ENCODE measurements around the gene CTNNA2.

DNA sequence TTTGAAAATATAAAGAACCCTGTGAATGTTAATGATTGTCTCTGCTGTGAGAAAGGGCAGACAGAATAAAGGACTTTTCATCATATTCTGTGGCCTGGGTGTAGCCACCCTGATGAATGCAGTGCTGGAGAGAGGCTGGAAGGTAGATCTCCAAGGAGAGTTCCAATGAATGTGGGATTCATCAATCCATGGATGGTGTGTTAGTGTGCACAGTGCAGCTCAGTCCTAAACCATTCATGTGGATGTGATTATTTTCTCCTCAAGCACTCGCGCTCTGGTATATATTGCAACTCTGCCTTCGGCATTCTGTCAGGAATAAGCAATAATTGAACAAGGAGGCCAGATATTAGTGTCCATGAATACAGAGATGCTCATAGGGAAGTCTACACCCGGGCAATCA lies 744.6 kb downstream of the CTNNA2 start:
- TF ChIP-seq EP300 (IDR thresholded peaks at IDR 0.05; ENCODE audit: borderline replicate concordance in 1 of 2, low read depth in 1 of 2, low read length in 1 of 2): no peak
- TF ChIP-seq GATA2 (CRISPR knock-in tag; IDR thresholded peaks at IDR 0.05): no peak
- no peak for TF ChIP-seq TAF1 (IDR thresholded peaks at IDR 0.05; ENCODE audit: borderline replicate concordance, low read depth, low read length)
- no peak for TF ChIP-seq REST (IDR thresholded peaks at IDR 0.05; ENCODE audit: low read depth, low read length)
- TF ChIP-seq, protein P1, sequence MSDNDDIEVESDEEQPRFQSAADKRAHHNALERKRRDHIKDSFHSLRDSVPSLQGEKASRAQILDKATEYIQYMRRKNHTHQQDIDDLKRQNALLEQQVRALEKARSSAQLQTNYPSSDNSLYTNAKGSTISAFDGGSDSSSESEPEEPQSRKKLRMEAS (IDR thresholded peaks at IDR 0.05; ENCODE audit: low read depth): no peak
- TF ChIP-seq, protein P2, sequence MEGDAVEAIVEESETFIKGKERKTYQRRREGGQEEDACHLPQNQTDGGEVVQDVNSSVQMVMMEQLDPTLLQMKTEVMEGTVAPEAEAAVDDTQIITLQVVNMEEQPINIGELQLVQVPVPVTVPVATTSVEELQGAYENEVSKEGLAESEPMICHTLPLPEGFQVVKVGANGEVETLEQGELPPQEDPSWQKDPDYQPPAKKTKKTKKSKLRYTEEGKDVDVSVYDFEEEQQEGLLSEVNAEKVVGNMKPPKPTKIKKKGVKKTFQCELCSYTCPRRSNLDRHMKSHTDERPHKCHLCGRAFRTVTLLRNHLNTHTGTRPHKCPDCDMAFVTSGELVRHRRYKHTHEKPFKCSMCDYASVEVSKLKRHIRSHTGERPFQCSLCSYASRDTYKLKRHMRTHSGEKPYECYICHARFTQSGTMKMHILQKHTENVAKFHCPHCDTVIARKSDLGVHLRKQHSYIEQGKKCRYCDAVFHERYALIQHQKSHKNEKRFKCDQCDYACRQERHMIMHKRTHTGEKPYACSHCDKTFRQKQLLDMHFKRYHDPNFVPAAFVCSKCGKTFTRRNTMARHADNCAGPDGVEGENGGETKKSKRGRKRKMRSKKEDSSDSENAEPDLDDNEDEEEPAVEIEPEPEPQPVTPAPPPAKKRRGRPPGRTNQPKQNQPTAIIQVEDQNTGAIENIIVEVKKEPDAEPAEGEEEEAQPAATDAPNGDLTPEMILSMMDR (IDR thresholded peaks at IDR 0.05): no peak
- TF ChIP-seq EZH2phosphoT487 (IDR thresholded peaks at IDR 0.05; ENCODE audit: borderline replicate concordance, low read depth): no peak
- TF ChIP-seq, protein P3, sequence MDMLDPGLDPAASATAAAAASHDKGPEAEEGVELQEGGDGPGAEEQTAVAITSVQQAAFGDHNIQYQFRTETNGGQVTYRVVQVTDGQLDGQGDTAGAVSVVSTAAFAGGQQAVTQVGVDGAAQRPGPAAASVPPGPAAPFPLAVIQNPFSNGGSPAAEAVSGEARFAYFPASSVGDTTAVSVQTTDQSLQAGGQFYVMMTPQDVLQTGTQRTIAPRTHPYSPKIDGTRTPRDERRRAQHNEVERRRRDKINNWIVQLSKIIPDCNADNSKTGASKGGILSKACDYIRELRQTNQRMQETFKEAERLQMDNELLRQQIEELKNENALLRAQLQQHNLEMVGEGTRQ (IDR thresholded peaks at IDR 0.05; ENCODE audit: borderline replicate concordance, low read depth, low read length): no peak
- TF ChIP-seq TEAD4 (IDR thresholded peaks at IDR 0.05; ENCODE audit: borderline replicate concordance, insufficient read depth): no peak
- TF ChIP-seq TCF12 (IDR thresholded peaks at IDR 0.05): no peak
- no peak for TF ChIP-seq SMC3 (IDR thresholded peaks at IDR 0.05; ENCODE audit: low read depth, low read length)
- TF ChIP-seq POLR2AphosphoS5 (IDR thresholded peaks at IDR 0.05; ENCODE audit: low read depth, low read length): no peak
- TF ChIP-seq, protein P4, sequence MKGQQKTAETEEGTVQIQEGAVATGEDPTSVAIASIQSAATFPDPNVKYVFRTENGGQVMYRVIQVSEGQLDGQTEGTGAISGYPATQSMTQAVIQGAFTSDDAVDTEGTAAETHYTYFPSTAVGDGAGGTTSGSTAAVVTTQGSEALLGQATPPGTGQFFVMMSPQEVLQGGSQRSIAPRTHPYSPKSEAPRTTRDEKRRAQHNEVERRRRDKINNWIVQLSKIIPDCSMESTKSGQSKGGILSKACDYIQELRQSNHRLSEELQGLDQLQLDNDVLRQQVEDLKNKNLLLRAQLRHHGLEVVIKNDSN (IDR thresholded peaks at IDR 0.05; ENCODE audit: borderline replicate concordance, low read depth): no peak

All from SK-N-SH (cell line).